Measurements from ENCODE around the gene HNF4A.

DNA sequence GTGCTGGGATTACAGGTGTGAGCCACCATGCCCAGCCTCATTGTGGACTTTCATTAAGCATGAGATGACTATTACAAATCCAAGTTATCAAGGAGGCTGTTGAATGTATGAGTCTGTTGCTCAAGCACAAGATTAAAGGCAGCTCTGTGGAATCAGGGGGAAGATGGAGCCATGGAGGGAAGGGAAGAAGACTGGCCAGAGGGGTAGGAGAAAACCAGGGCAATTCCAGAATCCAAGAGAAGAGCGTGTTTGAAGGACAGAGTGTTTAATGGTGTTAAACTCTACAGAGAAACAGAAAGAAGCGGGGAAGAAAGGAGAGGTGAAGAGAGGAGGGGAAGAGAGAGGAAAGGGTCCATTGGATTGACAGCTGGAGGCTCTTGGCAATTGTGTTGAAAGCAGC is 70.4 kb downstream of the HNF4A start:
- TF ChIP-seq FOXK2 (IDR thresholded peaks at IDR 0.05) (no peak), NFRKB (IDR thresholded peaks at IDR 0.05) (no peak), ZNF384 (IDR thresholded peaks at IDR 0.05) (no peak)
